HG02588 (cell line): ENCODE measurements around the gene BFAR.
A peak's percentile ranks its signal among the peaks of the same experiment; 100 is the strongest.
"Not testable (repeated sequence)": the region's sequence is repeated elsewhere in the genome, so short reads cannot be mapped to it uniquely, and the experiment has no call there.

Source experiments
- ATAC-seq: cut with Tn5 transposase; IDR thresholded peaks from one replicate; pipeline ENCODE4 v1.9.1; 2021; ENCODE audit warnings: mild to moderate bottlenecking, moderate library complexity; ENCODE audit not compliant: unreplicated experiment

The BFAR gene

DNA sequence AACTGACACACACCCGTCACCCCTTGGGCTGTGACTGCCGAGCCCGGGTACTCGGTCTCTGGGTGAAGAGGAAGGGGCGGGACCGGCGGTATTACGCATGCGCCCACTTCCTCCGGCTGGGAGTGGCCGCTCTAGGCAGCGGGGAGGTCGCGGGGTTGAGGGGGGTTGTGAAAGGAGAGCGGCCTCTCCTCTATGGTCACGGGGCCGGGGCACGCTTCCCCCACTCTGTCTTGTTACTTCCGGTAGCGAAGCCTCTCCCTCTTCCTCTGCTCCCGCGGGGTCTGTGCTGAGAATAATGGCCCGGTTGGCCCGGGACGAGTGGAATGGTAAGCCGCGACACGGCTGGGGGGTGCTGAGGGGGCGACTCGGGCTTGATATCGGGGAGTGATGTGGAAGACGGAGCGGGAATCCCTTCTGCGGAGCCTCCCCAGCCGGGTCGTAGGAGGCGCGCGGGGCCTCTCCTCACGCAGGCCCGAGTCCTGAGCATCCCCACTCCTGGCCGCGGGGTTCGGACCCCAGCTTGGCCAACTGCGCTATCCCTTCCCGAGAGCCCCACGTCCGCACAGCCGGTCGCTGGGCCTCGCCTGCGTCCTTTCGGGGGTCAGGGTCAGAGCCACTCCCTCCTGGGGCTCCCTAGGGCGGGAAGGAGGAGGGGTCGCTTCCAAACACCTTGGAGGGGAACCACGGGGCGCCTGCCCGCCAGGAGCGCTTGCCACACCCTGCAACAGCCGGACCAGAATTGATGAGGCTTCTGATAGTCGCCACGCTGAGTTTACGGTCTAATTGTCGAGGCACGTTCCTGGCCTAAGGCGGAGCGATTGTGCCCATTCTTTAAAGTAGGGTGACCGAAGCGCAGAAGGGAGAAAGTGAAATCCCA is at the start of gene BFAR:
Gene BFAR, plus strand, starts transcription at position 259 of the 877 bp plus-strand sequence. CDS start 11,396 bp downstream, outside the sequence.
- ATAC-seq, result peak; percentile 77

- no peak for ATAC-seq
Observed at GRCh38 chr16:14585287-14585686, 47.5 kb upstream of the BFAR start.

DNA sequence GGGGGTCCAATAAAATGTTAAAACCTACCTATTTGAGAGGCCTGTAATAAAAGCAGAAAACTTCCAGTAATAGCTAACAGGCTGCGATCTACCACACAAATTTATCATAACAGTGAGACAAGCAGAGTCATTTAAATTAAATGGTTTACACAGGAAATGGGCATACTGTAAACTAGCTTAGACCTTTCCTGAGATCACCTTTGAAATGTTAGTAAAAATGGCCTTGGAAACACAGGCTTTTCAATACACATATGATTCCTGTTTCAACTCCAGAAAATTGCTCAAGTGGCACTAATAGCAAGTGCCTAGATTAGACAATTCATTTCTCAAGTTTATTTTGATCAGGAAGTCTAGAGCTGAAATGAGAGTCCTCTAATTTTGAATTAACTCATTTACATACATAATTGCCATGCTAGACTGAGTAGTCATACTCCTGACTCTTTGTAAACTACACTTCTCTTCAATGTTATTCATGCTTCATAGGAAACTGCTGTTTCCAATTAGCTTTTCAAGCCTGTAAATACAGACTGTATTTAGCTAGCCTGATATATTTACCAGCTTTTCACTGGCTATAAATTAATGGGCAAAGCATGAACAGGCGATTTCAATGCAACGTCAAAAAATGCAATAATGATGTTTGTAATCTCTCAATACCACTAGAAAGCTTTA is 46.0 kb upstream of the BFAR start:
- ATAC-seq, result no peak

GRCh38 chr16:14600164-14600563 is 32.6 kb upstream of the BFAR start:
- ATAC-seq, result no peak

- ATAC-seq, result no peak
Observed at GRCh38 chr16:14602443-14602963, 30.2 kb upstream of the BFAR start.

DNA sequence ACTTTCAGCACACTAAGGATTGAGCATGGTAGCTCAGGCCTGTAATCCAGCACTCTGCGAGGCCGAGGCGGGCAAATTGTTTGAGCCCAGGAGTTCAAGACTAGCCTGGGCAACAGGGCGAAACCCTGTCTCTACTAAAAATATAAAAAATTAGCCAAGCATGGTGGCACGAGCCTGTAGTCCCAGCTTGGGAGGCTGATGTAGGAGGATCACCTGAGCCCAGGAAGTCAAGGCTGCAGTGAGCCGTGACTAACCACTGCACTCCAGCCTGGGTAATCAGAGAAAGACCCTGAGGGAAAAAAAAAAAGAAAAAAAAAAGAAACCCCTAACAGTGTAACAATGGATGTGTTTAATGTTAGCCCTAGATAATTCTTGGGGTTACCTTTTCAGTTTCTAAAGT is 26.6 kb upstream of the BFAR start:
- no peak for ATAC-seq

GRCh38 chr16:14608111-14608566 is 24.6 kb upstream of the BFAR start:
- ATAC-seq, result no peak

DNA sequence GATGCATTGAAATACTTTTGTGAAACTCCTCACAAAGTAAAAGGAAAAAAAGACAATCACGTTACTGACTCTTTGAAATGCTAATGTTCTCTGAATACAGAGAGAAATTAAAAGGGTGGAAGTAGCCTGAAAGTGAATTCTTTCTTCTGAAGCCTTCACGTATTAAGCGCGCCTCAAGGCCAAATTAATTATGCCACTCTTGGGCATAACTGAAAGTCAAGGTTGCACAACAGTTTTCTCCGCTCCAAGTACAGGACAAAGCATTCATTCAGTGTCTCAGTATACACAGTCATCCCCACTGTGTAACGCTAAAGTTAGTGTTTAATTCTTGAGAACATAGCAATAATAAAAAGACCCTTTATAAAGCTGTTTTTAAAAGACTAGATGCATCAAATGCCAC is 24.1 kb upstream of the BFAR start:
- no peak for ATAC-seq

- ATAC-seq, result no peak
Observed at GRCh38 chr16:14609716-14610115, 23.0 kb upstream of the BFAR start.

DNA sequence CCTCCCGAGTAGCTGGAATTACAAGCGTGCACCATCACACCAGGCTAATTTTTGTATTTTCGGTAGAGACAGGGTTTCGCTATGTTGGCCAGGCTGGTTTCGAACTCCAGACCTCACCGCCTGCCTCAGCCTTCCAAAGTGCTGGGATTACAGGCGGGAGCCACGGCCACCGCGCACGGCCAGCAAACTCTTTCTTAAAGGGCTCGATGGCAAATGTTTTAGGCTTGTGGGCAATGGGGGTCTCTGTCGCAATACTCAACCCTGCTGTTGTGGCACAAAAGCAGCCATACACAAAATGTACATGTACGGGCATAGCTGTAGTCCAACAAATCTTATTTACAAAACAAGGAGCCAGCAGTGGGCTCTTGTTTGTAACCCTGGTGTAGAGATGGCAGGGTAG is 21.1 kb upstream of the BFAR start:
- no peak for ATAC-seq

GRCh38 chr16:14613991-14614390 is 18.8 kb upstream of the BFAR start:
- ATAC-seq, result no peak

- no peak for ATAC-seq
Observed at GRCh38 chr16:14616280-14616679, 16.5 kb upstream of the BFAR start.

- no peak for ATAC-seq
Observed at GRCh38 chr16:14618566-14618965, 14.2 kb upstream of the BFAR start.

GRCh38 chr16:14627078-14627477 is 5.7 kb upstream of the BFAR start:
- ATAC-seq, result no peak

- no peak for ATAC-seq
Observed at GRCh38 chr16:14628806-14629611, 3.7 kb upstream of the BFAR start.

DNA sequence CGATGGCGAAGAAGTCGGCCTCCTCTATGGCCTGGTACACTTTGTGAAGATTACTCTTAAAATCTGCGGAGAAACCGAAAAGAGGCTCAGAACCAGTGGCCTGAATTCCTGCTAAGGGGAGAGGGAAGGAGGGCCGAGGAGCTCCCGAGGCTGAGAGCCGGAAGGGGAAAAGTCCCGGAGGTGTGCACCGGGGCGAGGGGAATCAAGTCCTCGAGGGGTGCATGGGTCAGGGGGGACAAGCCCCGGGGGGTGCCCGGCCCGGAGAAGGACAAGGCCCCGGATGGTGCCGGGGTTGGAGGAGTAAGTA is 3.2 kb upstream of the BFAR start:
- peak; percentile 1 for ATAC-seq

GRCh38 chr16:14629919-14630619 is 2.7 kb upstream of the BFAR start, which contains the start of gene PARN:
Gene PARN, minus strand, starts transcription at chr16:14630260. Its CDS starts 135 bp downstream, at chr16:14630125.
- peak; percentile 47 for ATAC-seq

DNA sequence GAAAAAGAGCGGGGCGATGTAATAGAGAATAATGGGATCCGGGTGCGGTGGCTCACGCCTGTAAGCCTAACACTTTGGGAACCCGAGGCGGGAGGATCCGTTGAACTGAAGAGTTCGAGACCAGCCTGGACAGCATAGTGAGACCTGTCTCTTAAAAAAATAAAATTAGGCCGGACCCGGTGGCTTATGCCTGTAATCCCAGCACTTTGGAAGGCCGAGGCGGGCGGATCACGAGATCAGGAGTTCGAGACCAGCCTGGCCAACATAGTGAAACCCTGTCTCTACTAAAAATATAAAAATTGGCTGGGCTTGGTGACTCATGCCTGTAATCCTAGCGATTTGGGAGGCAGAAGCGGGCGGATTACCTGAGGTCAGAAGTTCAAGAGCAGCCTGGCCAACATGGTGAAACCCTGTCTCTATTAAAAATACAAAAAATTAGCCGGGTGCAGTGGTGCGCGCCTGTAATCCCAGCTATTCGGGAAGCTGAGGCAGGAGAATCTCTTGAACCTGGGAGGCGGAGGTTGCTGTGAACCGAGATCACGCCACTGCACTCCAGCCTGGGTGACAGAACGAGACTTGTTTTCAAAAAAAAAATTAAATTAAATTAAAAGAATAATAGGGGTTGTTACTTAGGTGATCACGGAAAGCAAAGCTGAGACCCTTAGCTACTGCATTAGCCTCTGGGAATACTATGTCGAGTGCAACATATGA is 2.0 kb upstream of the BFAR start:
- ATAC-seq, result not testable (repeated sequence)

DNA sequence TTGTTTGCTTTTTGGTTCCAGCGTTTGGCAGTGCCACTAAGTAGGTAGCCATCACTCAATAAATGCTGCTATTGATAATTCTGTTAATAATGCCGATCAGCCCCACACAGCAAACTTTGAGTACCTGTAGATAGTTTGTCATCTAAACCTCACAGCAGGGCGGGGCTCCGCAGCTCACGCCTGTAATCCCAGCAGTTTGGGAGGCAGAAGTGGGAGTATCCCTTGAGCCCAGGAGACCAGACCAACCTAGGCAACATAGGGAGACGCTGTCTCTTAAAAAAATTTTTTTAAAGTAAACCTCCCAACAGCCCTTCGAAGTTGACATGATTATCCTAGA is 1.6 kb downstream of the BFAR start:
- no peak for ATAC-seq
